Fibroblast of the aortic adventitia (primary cell): Measurements from ENCODE around the gene CSH2. TPM values are rescaled to one million over a fixed set of nuclear protein-coding genes. Genes with fewer than 3 reads are reported as not detected.
A peak's percentile ranks its signal among the peaks of the same experiment; 100 is the strongest.

Experiments
- DNase-seq: peaks from one replicate; pipeline ENCODE4 v3.0.0-alpha.2; 2010; ENCODE audit warnings: low read depth
- H3K4me3 ChIP-seq: 2 replicates; pipeline ENCODE4 v1.5.1; 2011; ENCODE audit warnings: low read depth, mild to moderate bottlenecking, control low read depth, low read length, moderate library complexity
- CTCF ChIP-seq: IDR thresholded peaks from 2 replicates; pipeline ENCODE4 v1.5.1; 2011; ENCODE audit warnings: mild to moderate bottlenecking, low read length, control low read depth, inconsistent platforms; ENCODE audit not compliant: insufficient read depth
- total RNA-seq: library from RNA; depleted of rRNA; stranded (reverse); fragments of >200 nt; gene quantifications from 2 replicates; pipeline ENCODE4 v1.2.3, GENCODE V29; 2012; ENCODE audit warnings: low replicate concordance

Gene CSH2
- total RNA-seq, 1 donor = not detected

- DNase-seq = no peak
- H3K4me3 ChIP-seq = no peak overlapping the region
- TF ChIP-seq CTCF = no peak
These were observed 41.0 kb downstream of the CSH2 start for GRCh38 chr17:63832455-63832854.

GRCh38 chr17:63832014-63832413, 41.5 kb downstream of the CSH2 start:
- DNase-seq = no peak
- no peak for TF ChIP-seq CTCF
- H3K4me3 ChIP-seq = no peak overlapping the region

GRCh38 chr17:63831505-63831904, 42.0 kb downstream of the CSH2 start:
- no peak for DNase-seq
- no peak overlapping the region for H3K4me3 ChIP-seq
- no peak for TF ChIP-seq CTCF

GRCh38 chr17:63830904-63831491, 42.5 kb downstream of the CSH2 start:
- TF ChIP-seq CTCF = no peak
- no peak overlapping the region for H3K4me3 ChIP-seq
- no peak for DNase-seq

- no peak for TF ChIP-seq CTCF
- H3K4me3 ChIP-seq = no peak overlapping the region
- no peak for DNase-seq
These were observed 43.2 kb downstream of the CSH2 start for GRCh38 chr17:63830278-63830677.

GRCh38 chr17:63828936-63829335, 44.5 kb downstream of the CSH2 start:
- TF ChIP-seq CTCF = no peak
- no peak for DNase-seq
- no peak overlapping the region for H3K4me3 ChIP-seq

- peak overlapping the region; percentile 93 for H3K4me3 ChIP-seq
- no peak for DNase-seq
- TF ChIP-seq CTCF = no peak
These were observed 45.7 kb downstream of the CSH2 start for GRCh38 chr17:63827801-63828221.
